Breast epithelium (tissue), 3 donors: Measurements from ENCODE around the gene CD4.

Source experiments
- CTCF ChIP-seq, 3 donors: fragments of 450-650 bp; IDR thresholded peaks; one replicate each; pipeline ENCODE4 v1.5.1; 2016 to 2017; ENCODE audit warnings: antibody characterized with exemption in 3 of 3, mild to moderate bottlenecking in 3 of 3, moderate library complexity in 3 of 3
- POLR2A ChIP-seq: fragments of 450-650 bp; IDR thresholded peaks from one replicate; pipeline ENCODE4 v1.6.1; 2016; ENCODE audit warnings: antibody characterized with exemption, mild to moderate bottlenecking, moderate library complexity

GRCh38 chr12:6742834-6743233 lies 46.5 kb upstream of the CD4 start:
- TF ChIP-seq CTCF (IDR thresholded peaks at IDR 0.05) (no peak), POLR2A (no peak)
